HG02938 (cell line): Measurements from ENCODE around the gene MED16.
"Not testable (repeated sequence)": the region's sequence is repeated elsewhere in the genome, so short reads cannot be mapped to it uniquely, and the experiment has no call there.

ENCODE experiments used
- ATAC-seq: cut with Tn5 transposase; IDR thresholded peaks from one replicate; pipeline ENCODE4 v1.9.1; 2021; ENCODE audit warnings: mild to moderate bottlenecking, moderate library complexity; ENCODE audit not compliant: unreplicated experiment

Gene MED16

DNA sequence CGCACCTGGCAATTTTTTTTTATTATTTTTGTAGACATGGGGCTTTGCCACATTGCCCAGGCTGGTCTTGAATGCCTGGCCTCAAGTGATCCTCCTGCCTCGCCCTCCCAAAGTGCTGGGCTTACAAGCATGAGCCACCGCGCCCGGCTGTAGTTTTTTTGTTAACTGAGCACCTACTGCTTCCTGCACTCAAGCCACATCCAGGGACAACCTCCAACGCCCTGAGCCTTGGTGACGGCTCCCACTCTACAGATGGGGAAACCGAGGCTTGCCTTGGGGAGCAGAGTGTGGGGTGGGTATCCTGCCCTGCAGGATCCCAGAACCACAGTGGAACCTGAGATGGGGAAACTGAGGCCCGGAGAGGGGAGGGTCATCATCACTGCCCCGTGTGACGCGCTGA lies 37.8 kb downstream of the MED16 start:
- no peak for ATAC-seq

- ATAC-seq: no peak
These were observed 38.4 kb downstream of the MED16 start for GRCh38 chr19:854549-854948.

GRCh38 chr19:853614-854220 lies 39.3 kb downstream of the MED16 start:
- ATAC-seq: not testable (repeated sequence)

GRCh38 chr19:853014-853585 lies 39.9 kb downstream of the MED16 start:
- no peak for ATAC-seq

DNA sequence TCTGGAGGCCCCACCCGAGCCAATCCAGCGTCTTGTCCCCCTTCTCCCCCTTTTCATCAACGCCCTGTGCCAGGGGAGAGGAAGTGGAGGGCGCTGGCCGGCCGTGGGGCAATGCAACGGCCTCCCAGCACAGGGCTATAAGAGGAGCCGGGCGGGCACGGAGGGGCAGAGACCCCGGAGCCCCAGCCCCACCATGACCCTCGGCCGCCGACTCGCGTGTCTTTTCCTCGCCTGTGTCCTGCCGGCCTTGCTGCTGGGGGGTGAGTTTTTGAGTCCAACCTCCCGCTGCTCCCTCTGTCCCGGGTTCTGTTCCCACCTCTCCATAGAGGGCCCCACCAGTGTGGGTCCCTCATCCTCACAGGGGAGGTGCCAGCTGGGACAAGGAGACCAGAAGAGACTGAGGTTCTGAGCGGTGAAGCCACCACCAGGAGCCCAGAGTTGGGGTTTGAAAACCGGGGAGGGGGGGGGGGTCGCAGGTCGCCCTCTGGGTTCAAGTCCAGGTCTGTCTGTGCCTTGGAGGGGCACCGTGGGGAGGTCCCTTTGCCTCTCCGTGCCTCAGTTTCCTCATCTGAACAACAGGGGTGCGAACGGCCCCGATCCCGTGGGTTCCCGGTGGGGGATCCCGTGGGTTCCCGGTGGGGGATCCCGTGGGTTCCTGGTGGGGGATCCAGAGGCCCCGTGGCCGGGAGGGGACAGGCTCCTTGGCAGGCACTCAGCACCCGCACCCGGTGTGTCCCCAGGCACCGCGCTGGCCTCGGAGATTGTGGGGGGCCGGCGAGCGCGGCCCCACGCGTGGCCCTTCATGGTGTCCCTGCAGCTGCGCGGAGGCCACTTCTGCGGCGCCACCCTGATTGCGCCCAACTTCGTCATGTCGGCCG lies 40.6 kb downstream of the MED16 start, which contains the start of gene ELANE:
Gene ELANE, plus strand, starts transcription at position 168 of the 878 bp plus-strand sequence. Its CDS starts 26 bp downstream, at position 194.
- no peak for ATAC-seq

DNA sequence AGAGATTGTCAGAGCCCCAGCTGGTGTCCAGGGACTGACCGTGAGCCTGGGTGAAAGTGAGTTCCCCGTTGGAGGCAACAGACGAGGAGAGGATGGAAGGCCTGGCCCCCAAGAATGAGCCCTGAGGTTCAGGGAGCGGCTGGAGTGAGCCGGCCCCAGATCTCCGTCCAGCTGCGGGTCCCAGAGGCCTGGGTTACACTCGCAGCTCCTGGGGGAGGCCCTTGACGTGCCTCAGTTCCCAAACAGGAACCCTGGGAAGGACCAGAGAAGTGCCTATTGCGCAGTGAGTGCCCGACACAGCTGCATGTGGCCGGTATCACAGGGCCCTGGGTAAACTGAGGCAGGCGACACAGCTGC lies 42.0 kb downstream of the MED16 start:
- ATAC-seq: no peak

DNA sequence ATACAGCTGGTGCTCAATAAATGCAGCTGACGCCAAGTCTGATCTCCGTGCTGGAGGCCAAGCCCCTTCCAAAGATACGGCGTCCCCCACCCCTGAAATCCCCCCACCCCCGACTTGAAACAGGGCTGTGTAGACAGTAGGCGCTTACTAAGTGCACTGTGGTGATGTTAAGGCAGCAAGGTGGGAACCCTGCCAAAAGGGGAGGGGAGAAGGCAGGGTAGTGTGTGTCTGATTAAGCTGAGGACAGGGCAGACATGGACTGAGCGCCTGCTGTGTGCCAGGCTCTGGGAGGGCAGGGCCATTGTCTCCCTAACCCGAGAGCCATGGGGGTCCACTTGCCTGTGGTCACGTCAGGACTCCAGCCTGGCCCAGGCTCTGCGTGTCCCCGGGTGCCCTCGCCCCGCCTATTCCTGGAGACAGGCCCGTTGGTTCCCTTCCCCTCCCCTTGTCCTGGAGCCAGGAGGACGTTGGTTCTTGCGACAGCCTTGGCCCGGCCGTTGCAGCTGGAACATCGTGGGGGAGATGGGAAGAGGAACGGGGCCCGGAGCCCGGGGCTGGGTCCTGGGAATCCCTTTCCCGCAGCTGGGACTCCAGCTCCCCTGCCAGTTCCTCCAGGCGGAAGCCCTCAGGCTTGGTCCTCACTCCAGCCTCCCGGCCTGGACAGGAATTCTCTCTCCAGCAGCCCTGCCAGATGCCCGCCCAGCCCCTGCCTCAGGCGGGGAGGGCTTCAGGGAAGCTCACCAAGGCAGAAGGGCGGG lies 42.6 kb downstream of the MED16 start:
- ATAC-seq: no peak

- ATAC-seq: not testable (repeated sequence)
These were observed 43.8 kb downstream of the MED16 start for GRCh38 chr19:849195-849594.

- no peak for ATAC-seq
These were observed 44.5 kb downstream of the MED16 start for GRCh38 chr19:848386-848921.

GRCh38 chr19:845707-846521 lies 47.1 kb downstream of the MED16 start:
- no peak for ATAC-seq

GRCh38 chr19:844546-844971 lies 48.4 kb downstream of the MED16 start:
- no peak for ATAC-seq

GRCh38 chr19:843836-844545 lies 49.0 kb downstream of the MED16 start:
- no peak for ATAC-seq

GRCh38 chr19:843180-843835 lies 49.7 kb downstream of the MED16 start:
- no peak for ATAC-seq

- ATAC-seq: not testable (repeated sequence)
These were observed 50.2 kb downstream of the MED16 start for GRCh38 chr19:842802-843179.

GRCh38 chr19:840519-841206 lies 52.3 kb downstream of the MED16 start, which contains the start of gene PRTN3:
PRTN3 (plus strand) TSS chr19:840999; CDS start chr19:841009, 10 bp downstream.
- no peak for ATAC-seq

DNA sequence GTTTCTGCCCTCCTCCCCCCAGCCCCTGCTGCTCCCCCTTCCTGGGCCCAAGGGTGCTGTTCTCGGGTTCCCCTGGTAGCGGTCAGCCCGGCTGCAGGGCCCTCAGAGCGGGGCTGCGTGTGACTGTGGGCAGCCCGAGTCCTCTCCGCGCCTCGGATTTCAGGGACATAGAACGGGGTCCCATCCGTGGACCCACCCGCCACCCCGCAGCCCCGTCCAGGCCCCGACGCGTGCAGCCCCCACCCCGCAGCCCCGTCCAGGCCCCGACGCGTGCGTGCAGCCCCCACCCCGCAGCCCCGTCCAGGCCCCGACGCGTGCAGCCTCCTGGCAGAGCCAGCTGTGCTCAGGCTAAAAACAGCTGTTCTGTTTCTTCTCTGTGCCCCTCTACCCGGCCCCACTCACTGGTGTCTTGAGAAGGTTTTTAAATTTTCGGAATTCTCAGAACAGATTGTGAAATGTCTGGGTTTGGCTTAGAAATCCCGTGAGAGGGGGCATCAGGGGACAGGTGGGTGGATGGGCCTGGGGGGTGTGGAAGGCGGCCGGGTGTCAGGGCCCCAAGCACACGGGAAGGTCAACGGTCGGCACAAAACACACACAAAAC lies 57.7 kb downstream of the MED16 start:
- ATAC-seq: no peak

DNA sequence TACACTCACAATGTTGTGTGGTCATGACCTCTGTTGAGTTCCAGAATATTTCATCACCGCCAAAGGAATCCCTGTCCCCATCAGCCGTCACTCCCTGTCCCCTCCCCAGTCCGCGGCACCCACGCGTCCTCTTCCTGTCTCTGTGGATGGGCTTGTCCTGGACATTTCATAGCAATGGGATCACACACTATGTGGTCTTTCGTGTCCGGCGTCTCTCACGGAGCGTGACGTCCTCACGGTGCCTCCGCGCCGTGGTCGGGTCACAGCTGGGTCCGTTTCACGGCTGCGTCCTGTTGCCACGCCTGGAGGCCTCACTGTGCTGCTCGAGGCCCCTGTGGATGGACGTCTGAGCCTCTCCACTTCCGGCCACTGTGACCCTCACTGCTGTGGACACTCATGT lies 58.8 kb downstream of the MED16 start:
- no peak for ATAC-seq
